ENCODE measurements around the gene RNASEH2A. TPM values are rescaled to one million over a fixed set of nuclear protein-coding genes. Genes with fewer than 3 reads are reported as not detected.

Gene RNASEH2A
- total and polyA plus RNA-seq, 2 of the 4 experiments (the other 2 are of a cell fraction): 34.9 to 44.6 TPM

GRCh38 chr19:12793290-12794195 is 12.8 kb upstream of the RNASEH2A start:
- Histone ChIP-seq H2AK9ac (replicated peaks; ENCODE audit: low read depth, low read length, poor library complexity) (peak overlapping the region; percentile 99), H2BK120ac (ENCODE audit: low read depth, low read length) (peak overlapping the region; percentile 79), H3K9me1 (ENCODE audit: insufficient read depth, low read length) (no peaks in the 10 kb centered on the region; the same call in 1 of the 2 replicates), H3K9ac (ENCODE audit: low read depth, low read length) (peak overlapping the region; percentile 80), H2BK20ac (ENCODE audit: low read depth, low read length) (peak overlapping the region; percentile 69; the same call in 1 of the 2 replicates), H3K18ac (ENCODE audit: low read depth, low read length) (peak overlapping the region; percentile 69), H3K9me3 (ENCODE audit: control insufficient read depth, insufficient read depth, low read length) (no peaks in the 10 kb centered on the region), H2AK5ac (ENCODE audit: low read depth, low read length) (peak overlapping the region; percentile 96), H2AFZ (replicated peaks; ENCODE audit: low read length, poor library complexity) (peak overlapping the region; percentile 91), H2BK15ac (ENCODE audit: low read depth, low read length) (0 out of 3 replicates have a peak overlapping the region, but pooled peaks have one; percentile 51), H3K79me1 (ENCODE audit: low read depth in 1 of 2, low read length in 2 of 2) (peaks cover 0 to 34% of the 10 kb centered on the region in 2 experiments; a peak in 2 of 4 replicates), H4K5ac (ENCODE audit: low read depth, low read length) (peak overlapping the region; percentile 61), H3K27me3 (ENCODE audit: control insufficient read depth, insufficient read depth, low read length) (no peaks in the 10 kb centered on the region), H3K4me2 (ENCODE audit: low read depth, low read length) (peak overlapping the region; percentile 80), H3K4me1 (ENCODE audit: control insufficient read depth, insufficient read depth, low read length) (peaks cover 14% of the 10 kb centered on the region), H3K36me3 (ENCODE audit: control insufficient read depth, insufficient read depth, low read length) (no peaks in the 10 kb centered on the region), H3K14ac (replicated peaks; ENCODE audit: low read depth, low read length) (peak overlapping the region; percentile 95), H4K20me1 (ENCODE audit: insufficient read depth, low read length) (peaks cover 20% of the 10 kb centered on the region), H4K91ac (ENCODE audit: insufficient read depth, low read depth, low read length) (peak overlapping the region; percentile 88), H3K4ac (ENCODE audit: low read depth, low read length) (peak overlapping the region; percentile 97), H2BK5ac (ENCODE audit: low read depth, low read length, poor library complexity, severe bottlenecking) (peak overlapping the region; percentile 92), H4K8ac (ENCODE audit: low read depth in 2 of 2, low read length in 2 of 2) (peak overlapping the region; percentile 43 to 88), H3K56ac (ENCODE audit: extremely low read depth, insufficient read depth, low read length) (peak overlapping the region; percentile 70), H3K27ac (ENCODE audit: insufficient read depth, low read length) (peak overlapping the region; percentile 85), H3K23ac (ENCODE audit: low read depth, low read length) (peak overlapping the region; percentile 89), H3K4me3 (ENCODE audit: insufficient read depth, low read depth, low read length) (peak overlapping the region; percentile 97)
- 0% methylated on average over 35 of the region's 81 CpGs; no CpG with 5 or more reads in 1 of the 2 experiments for WGBS, 2 experiments (ENCODE audit: extremely low coverage in 2 of 2, insufficient read length in 1 of 2)
- intact Hi-C loops (cut with micrococcal nuclease) (no loop called here), in situ Hi-C loops (cut with MboI; ENCODE audit: low sequenced_read_pairs) (loop anchor here (25.0 kb wide), 1 partner anchor 1044 kb away; no protein-coding TSS in a partner anchor), dilution Hi-C loops (cut with HindIII; ENCODE audit: low sequenced_read_pairs, unreplicated experiment) (no loop called here)
- ATAC-seq (ENCODE audit: low read depth): peak; percentile 28
- ChIA-PET POLR2A (ENCODE audit: unreplicated experiment) (interaction anchor here (0.6 to 2.4 kb wide), 3 partner anchors 11 to 243 kb away, joined by 3 to 11 read pairs (median 9); no protein-coding TSS in a partner anchor), CTCF (interaction anchor here (0.5 to 3.0 kb wide), 9 partner anchors 15 to 392 kb away, joined by 3 to 23 read pairs (median 6); no protein-coding TSS in a partner anchor)
- BruUV-seq (replicated peaks): no TSS peak
- DNase-seq: peak; percentile 92
- TF ChIP-seq MAFK (IDR thresholded peaks at IDR 0.05; ENCODE audit: low read depth, low read length): peak; percentile 8; the same call in 1 of the 2 replicates
- TF ChIP-seq RFX5 (IDR thresholded peaks at IDR 0.05; ENCODE audit: low read depth, low read length): peak; percentile 75; the same call in 1 of the 2 replicates
- TF ChIP-seq POLR2A (IDR thresholded peaks at IDR 0.05; ENCODE audit: low read depth, low read length): peak; percentile 96
- TF ChIP-seq SMC3 (IDR thresholded peaks at IDR 0.05; ENCODE audit: low read depth, low read length): no peak
- peak; percentile 85 for TF ChIP-seq MAZ (IDR thresholded peaks at IDR 0.05; ENCODE audit: borderline replicate concordance, low read depth, low read length)
- 0 out of 2 replicates have a peak, but pooled peaks have one; percentile 35 for TF ChIP-seq NFE2L2 (IDR thresholded peaks at IDR 0.05; ENCODE audit: low read depth, low read length)
- TF ChIP-seq RCOR1 (IDR thresholded peaks at IDR 0.05; ENCODE audit: insufficient replicate concordance, low read length): no peak
- TF ChIP-seq RAD21 (IDR thresholded peaks at IDR 0.05; ENCODE audit: low read length): no peak
- TF ChIP-seq USF2 (IDR thresholded peaks at IDR 0.05; ENCODE audit: low read depth, low read length): peak; percentile 80
- TF ChIP-seq FOS (IDR thresholded peaks at IDR 0.05; ENCODE audit: low read depth, low read length): no peak
- peak; percentile 63; the same call in 1 of the 2 replicates for TF ChIP-seq CHD1 (IDR thresholded peaks at IDR 0.05; ENCODE audit: low read depth, low read length)
- TF ChIP-seq ELK1 (IDR thresholded peaks at IDR 0.05; ENCODE audit: borderline replicate concordance, low read depth, low read length): peak; percentile 99
- peak; percentile 17 for TF ChIP-seq BHLHE40 (IDR thresholded peaks at IDR 0.05; ENCODE audit: low read depth, low read length)
- no peak for TF ChIP-seq CEBPB (IDR thresholded peaks at IDR 0.05; ENCODE audit: low read depth, low read length)
- no peak for TF ChIP-seq MXI1 (IDR thresholded peaks at IDR 0.05; ENCODE audit: borderline replicate concordance, low read depth, low read length)
